GM23338 (cell line): Measurements from ENCODE around the gene CCL15. TPM values are rescaled to one million over a fixed set of nuclear protein-coding genes. Genes with fewer than 3 reads are reported as not detected.

Experiments used
- ATAC-seq: fragments of 200-7000 bp; cut with Tn5 transposase; 3 replicates; pipeline ENCODE4 v1.9.1; 2020
- DNase-seq: peaks from one replicate; pipeline ENCODE4 v3.0.0-alpha.2; 2015; ENCODE audit warnings: low spot score
- H2AFZ ChIP-seq: fragments of 200-600 bp; sonication (generic); 2 replicates; pipeline ENCODE4 v1.8.0; 2016; ENCODE audit warnings: antibody characterized with exemption, mild to moderate bottlenecking, moderate library complexity
- H3F3A ChIP-seq: fragments of 200-600 bp; sonication (generic); replicated peaks from 2 replicates; pipeline ENCODE4 v1.8.0; 2017; ENCODE audit warnings: antibody characterized with exemption, mixed run types, low read depth
- H3K27ac ChIP-seq: fragments of 200-600 bp; sonication (generic); 2 replicates; pipeline ENCODE4 v1.6.1; 2016; ENCODE audit warnings: low read depth
- H3K27me3 ChIP-seq: fragments of 200-600 bp; sonication (generic); 2 replicates; pipeline ENCODE4 v1.8.0; 2016; ENCODE audit warnings: mild to moderate bottlenecking, mixed run types, moderate library complexity; ENCODE audit not compliant: insufficient read depth
- H3K36me3 ChIP-seq: fragments of 200-600 bp; sonication (generic); 2 replicates; pipeline ENCODE4 v1.8.0; 2016; ENCODE audit warnings: mild to moderate bottlenecking; ENCODE audit not compliant: insufficient read depth
- H3K4me1 ChIP-seq: fragments of 200-600 bp; sonication (generic); 2 replicates; pipeline ENCODE4 v1.8.0; 2016; ENCODE audit warnings: mild to moderate bottlenecking, moderate library complexity; ENCODE audit not compliant: insufficient read depth
- H3K4me2 ChIP-seq: fragments of 200-600 bp; sonication (generic); 2 replicates; pipeline ENCODE4 v1.7.1; 2017; ENCODE audit warnings: mixed run types
- H3K4me3 ChIP-seq: fragments of 200-600 bp; sonication (generic); 2 replicates; pipeline ENCODE4 v1.6.1; 2016; ENCODE audit warnings: mixed run types
- H3K79me2 ChIP-seq: fragments of 200-600 bp; sonication (generic); replicated peaks from 2 replicates; pipeline ENCODE4 v1.8.0; 2017; ENCODE audit warnings: mild to moderate bottlenecking; ENCODE audit not compliant: insufficient read depth
- H3K9me2 ChIP-seq: fragments of 200-600 bp; sonication (generic); 2 replicates; pipeline ENCODE4 v1.8.0; 2017; ENCODE audit not compliant: insufficient read depth
- H4K20me1 ChIP-seq: fragments of 200-600 bp; sonication (generic); replicated peaks from 2 replicates; pipeline ENCODE4 v1.8.0; 2017; ENCODE audit warnings: mild to moderate bottlenecking; ENCODE audit not compliant: insufficient read depth
- H3K27ac Mint-ChIP-seq: 2 replicates; pipeline ENCODE4 v1.8.0; 2020; ENCODE audit warnings: inconsistent platforms, mild to moderate bottlenecking, moderate library complexity, mixed read lengths
- H3K27me3 Mint-ChIP-seq: 3 replicates; pipeline ENCODE4 v1.8.0; 2022; ENCODE audit warnings: low read depth, mild to moderate bottlenecking, moderate library complexity, mixed read lengths, inconsistent platforms; ENCODE audit not compliant: insufficient read depth, poor library complexity
- H3K36me3 Mint-ChIP-seq: 3 replicates; pipeline ENCODE4 v1.8.0; 2021; ENCODE audit warnings: low read depth, mild to moderate bottlenecking, inconsistent platforms, moderate library complexity, mixed read lengths
- H3K4me1 Mint-ChIP-seq: 3 replicates; pipeline ENCODE4 v1.8.0; 2020; ENCODE audit warnings: mild to moderate bottlenecking, inconsistent platforms, mixed read lengths
- H3K4me3 Mint-ChIP-seq: 3 replicates; pipeline ENCODE4 v1.8.0; 2021; ENCODE audit warnings: moderate library complexity, mild to moderate bottlenecking, inconsistent platforms, mixed read lengths
- H3K9me3 Mint-ChIP-seq: 3 replicates; pipeline ENCODE4 v1.8.0; 2020; ENCODE audit warnings: moderate library complexity, mild to moderate bottlenecking, inconsistent platforms, mixed read lengths
- ETS1 ChIP-seq: IDR thresholded peaks from 2 replicates; pipeline ENCODE4 v1.6.1; 2016; ENCODE audit warnings: antibody characterized with exemption
- EZH2phosphoT487 ChIP-seq: fragments of 200-600 bp; sonication (generic); IDR thresholded peaks from one replicate; pipeline ENCODE4 v1.8.1; 2018; ENCODE audit warnings: antibody characterized with exemption; ENCODE audit not compliant: unreplicated experiment
- POLR2AphosphoS5 ChIP-seq: IDR thresholded peaks from 2 replicates; pipeline ENCODE4 v1.6.1; 2016; ENCODE audit warnings: antibody characterized with exemption, low read depth
- polyA plus RNA-seq: library from polyadenylated mRNA; unstranded; fragments of >200 nt; fragmentation: Nextera tagmentation; extraction: Ambion mirVana; gene quantifications from 2 replicates; pipeline ENCODE4 v1.2.1, GENCODE V29; 2016
- total RNA-seq: library from RNA; depleted of rRNA; stranded (reverse); fragments of >200 nt; shearing (Covaris generic); gene quantifications from 2 replicates; pipeline ENCODE4 v1.2.3, GENCODE V29; 2014
- TF ChIP-seq, protein P1 (sequence below): fragments of 250-450 bp; sonication (Bioruptor Pico); IDR thresholded peaks from 2 replicates; pipeline ENCODE4 v1.5.0; 2020; ENCODE audit warnings: mild to moderate bottlenecking, moderate library complexity

CCL15 gene
- total and polyA plus RNA-seq, 2 experiments from 2014 or later, result not detected

GRCh38 chr17:35965272-35965671 lies 36.1 kb downstream of the CCL15 start:
- H2AFZ ChIP-seq, result no peak overlapping the region
- peaks cover 3% of the 10 kb centered on the region; the same call in 1 of the 3 replicates for H3K4me1 Mint-ChIP-seq
- no peak for DNase-seq

More at GRCh38 chr17:35965272-35965671, 36.1 kb downstream of the CCL15 start:
- no peaks in the 10 kb centered on the region for H3F3A ChIP-seq
- H4K20me1 ChIP-seq, result no peaks in the 10 kb centered on the region
- TF ChIP-seq EZH2phosphoT487 (no peak), POLR2AphosphoS5 (no peak), ETS1 (no peak)
- TF ChIP-seq, protein P1, sequence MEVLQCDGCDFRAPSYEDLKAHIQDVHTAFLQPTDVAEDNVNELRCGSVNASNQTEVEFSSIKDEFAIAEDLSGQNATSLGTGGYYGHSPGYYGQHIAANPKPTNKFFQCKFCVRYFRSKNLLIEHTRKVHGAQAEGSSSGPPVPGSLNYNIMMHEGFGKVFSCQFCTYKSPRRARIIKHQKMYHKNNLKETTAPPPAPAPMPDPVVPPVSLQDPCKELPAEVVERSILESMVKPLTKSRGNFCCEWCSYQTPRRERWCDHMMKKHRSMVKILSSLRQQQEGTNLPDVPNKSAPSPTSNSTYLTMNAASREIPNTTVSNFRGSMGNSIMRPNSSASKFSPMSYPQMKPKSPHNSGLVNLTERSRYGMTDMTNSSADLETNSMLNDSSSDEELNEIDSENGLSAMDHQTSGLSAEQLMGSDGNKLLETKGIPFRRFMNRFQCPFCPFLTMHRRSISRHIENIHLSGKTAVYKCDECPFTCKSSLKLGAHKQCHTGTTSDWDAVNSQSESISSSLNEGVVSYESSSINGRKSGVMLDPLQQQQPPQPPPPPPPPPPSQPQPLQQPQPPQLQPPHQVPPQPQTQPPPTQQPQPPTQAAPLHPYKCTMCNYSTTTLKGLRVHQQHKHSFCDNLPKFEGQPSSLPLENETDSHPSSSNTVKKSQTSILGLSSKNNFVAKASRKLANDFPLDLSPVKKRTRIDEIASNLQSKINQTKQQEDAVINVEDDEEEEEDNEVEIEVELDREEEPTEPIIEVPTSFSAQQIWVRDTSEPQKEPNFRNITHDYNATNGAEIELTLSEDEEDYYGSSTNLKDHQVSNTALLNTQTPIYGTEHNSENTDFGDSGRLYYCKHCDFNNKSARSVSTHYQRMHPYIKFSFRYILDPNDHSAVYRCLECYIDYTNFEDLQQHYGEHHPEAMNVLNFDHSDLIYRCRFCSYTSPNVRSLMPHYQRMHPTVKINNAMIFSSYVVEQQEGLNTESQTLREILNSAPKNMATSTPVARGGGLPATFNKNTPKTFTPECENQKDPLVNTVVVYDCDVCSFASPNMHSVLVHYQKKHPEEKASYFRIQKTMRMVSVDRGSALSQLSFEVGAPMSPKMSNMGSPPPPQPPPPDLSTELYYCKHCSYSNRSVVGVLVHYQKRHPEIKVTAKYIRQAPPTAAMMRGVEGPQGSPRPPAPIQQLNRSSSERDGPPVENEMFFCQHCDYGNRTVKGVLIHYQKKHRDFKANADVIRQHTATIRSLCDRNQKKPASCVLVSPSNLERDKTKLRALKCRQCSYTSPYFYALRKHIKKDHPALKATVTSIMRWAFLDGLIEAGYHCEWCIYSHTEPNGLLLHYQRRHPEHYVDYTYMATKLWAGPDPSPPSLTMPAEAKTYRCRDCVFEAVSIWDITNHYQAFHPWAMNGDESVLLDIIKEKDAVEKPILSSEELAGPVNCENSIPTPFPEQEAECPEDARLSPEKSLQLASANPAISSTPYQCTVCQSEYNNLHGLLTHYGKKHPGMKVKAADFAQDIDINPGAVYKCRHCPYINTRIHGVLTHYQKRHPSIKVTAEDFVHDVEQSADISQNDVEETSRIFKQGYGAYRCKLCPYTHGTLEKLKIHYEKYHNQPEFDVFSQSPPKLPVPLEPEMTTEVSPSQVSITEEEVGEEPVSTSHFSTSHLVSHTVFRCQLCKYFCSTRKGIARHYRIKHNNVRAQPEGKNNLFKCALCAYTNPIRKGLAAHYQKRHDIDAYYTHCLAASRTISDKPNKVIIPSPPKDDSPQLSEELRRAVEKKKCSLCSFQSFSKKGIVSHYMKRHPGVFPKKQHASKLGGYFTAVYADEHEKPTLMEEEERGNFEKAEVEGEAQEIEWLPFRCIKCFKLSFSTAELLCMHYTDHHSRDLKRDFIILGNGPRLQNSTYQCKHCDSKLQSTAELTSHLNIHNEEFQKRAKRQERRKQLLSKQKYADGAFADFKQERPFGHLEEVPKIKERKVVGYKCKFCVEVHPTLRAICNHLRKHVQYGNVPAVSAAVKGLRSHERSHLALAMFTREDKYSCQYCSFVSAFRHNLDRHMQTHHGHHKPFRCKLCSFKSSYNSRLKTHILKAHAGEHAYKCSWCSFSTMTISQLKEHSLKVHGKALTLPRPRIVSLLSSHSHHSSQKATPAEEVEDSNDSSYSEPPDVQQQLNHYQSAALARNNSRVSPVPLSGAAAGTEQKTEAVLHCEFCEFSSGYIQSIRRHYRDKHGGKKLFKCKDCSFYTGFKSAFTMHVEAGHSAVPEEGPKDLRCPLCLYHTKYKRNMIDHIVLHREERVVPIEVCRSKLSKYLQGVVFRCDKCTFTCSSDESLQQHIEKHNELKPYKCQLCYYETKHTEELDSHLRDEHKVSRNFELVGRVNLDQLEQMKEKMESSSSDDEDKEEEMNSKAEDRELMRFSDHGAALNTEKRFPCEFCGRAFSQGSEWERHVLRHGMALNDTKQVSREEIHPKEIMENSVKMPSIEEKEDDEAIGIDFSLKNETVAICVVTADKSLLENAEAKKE (CRISPR knock-in tag), result no peak
- H3K36me3 ChIP-seq, result no peaks in the 10 kb centered on the region
- H3K4me1 ChIP-seq, result 0 out of 2 replicates have a peak, but pooled peaks cover 4% of the 10 kb centered on the region
- H3K27ac ChIP-seq, result no peak overlapping the region
- no peak overlapping the region for H3K4me3 ChIP-seq
- 0 out of 2 replicates have a peak, but pooled peaks cover 4% of the 10 kb centered on the region for H3K9me2 ChIP-seq
- H3K36me3 Mint-ChIP-seq, result no peaks in the 10 kb centered on the region
- H3K27me3 ChIP-seq, result no peaks in the 10 kb centered on the region
- H3K4me2 ChIP-seq, result no peak overlapping the region
- no peak for ATAC-seq
- H3K27ac Mint-ChIP-seq, result no peak overlapping the region
- H3K27me3 Mint-ChIP-seq, result peaks cover 2% of the 10 kb centered on the region
- no peaks in the 10 kb centered on the region for H3K9me3 Mint-ChIP-seq
- no peak overlapping the region for H3K4me3 Mint-ChIP-seq
- H3K79me2 ChIP-seq, result no peaks in the 10 kb centered on the region
